ENCODE results near the gene MBD3L5.

DNA sequence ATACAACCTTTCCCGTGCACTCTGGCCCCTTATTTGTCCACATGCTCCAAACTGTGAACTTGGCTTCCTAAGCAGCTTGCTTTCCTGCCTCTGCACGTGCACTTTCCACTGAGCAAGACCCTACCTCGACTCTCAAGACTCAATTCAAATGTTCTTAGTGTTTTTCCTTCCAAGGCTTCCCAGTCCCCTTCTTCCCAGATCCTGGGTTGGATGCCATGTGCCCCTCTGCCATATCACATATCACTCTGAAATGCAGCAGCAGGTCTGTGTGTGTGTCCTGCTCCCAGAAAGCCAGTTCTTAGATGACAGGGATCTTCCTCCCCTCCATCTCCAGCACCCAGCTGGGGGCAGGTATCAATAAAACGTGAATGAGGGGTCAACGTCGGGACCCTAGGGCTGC lies 42.2 kb downstream of the MBD3L5 start:
- TF ChIP-seq POLR2A (IDR thresholded peaks at IDR 0.05; ENCODE audit: low read depth, low read length) (no peak; the same call in 1 of the 2 replicates), POLR2AphosphoS5 (IDR thresholded peaks at IDR 0.05; ENCODE audit: low read depth, low read length) (no peak), TAF1 (IDR thresholded peaks at IDR 0.05; ENCODE audit: borderline replicate concordance, low read depth, low read length) (no peak)
